Amniotic stem cell (primary cell): Measurements from ENCODE around the gene RAET1G.
A peak's percentile ranks its signal among the peaks of the same experiment; 100 is the strongest.
"Not testable (repeated sequence)": the region's sequence is repeated elsewhere in the genome, so short reads cannot be mapped to it uniquely, and the experiment has no call there.

ENCODE experiments used
- DNase-seq: peaks from one replicate; lab custom pipeline; 2025; lab: John Stamatoyannopoulos, UW

The RAET1G gene

DNA sequence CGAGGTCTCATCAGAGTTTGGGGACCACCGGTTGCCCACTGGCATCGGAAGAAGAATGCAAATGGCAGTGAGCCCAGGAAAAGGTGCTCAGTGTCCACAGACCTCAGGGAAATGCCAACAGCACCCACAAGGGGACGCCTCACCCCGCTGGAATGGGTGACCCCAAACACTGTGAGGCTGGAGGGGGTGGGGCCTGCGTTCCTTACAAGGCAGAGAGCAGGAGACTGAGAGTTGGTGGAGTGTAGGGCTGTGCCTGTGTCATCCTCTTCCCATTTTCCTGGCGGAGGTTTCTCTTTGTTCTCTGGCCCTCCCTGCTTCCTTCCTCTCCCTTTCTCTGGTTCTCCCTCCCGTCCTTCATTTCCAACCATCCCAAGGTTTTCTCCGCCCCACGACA lies 31.0 kb upstream of the RAET1G start:
- not testable (repeated sequence) for DNase-seq

DNA sequence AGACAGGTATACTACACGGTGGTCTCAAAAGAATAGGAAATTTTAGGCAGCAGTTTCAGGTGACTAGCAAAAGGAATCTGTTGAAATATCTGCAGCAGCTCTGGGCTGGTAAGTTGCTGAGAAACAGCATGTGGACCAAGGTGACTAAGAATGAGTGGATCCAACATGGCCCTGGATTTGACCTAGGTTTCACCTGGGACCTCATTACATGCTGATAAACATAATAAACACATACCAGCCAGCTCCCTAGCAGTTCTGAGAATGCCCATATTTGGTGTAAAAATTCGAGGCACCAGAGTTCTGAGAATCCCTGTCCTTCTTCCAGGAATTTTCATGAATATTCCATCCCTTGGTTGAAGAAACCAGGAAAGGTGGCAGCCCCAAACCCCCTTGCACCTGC lies 30.5 kb upstream of the RAET1G start:
- DNase-seq, result not testable (repeated sequence)

DNA sequence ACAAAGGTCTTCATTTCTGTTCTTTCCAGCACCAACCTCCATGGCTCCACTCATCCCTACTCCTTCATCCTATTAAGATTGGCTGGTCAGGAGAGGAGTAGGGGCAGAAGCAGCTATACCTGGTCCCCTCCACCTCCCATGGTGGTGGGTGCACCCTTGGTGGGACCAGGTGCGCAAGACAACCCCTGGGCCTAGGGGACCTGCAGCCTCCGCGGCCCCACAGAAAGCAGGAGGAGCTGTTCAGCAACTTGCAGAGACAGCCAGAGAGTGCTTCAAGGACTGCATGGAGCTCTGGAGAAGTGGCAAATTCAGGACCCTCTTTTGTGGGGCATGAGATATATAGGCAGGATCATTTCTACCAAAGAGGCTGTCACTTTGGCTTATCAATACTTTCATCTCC lies 28.7 kb upstream of the RAET1G start:
- DNase-seq, result no peak

- DNase-seq, result no peak
Measured at GRCh38 chr6:149951096-149951495, 28.2 kb upstream of the RAET1G start.

- no peak for DNase-seq
Measured at GRCh38 chr6:149950423-149950822, 27.5 kb upstream of the RAET1G start.

DNA sequence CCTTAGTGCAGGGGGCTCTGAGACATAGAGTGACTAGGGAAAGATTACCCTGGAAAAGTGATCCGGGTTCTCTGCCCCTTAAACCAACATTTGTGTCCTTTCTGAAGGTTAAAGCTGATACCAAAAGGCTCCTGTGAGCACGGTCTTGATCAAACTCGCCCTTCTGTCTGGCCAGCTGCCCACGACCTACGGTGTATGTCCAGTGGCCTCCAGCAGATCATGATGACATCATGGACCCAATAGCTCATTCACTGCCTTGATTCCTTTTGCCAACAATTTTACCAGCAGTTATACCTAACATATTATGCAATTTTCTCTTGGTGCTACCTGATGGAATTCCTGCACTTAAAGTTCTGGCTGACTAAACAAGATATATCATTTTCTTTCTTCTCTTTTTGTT lies 25.7 kb upstream of the RAET1G start:
- DNase-seq, result no peak

DNA sequence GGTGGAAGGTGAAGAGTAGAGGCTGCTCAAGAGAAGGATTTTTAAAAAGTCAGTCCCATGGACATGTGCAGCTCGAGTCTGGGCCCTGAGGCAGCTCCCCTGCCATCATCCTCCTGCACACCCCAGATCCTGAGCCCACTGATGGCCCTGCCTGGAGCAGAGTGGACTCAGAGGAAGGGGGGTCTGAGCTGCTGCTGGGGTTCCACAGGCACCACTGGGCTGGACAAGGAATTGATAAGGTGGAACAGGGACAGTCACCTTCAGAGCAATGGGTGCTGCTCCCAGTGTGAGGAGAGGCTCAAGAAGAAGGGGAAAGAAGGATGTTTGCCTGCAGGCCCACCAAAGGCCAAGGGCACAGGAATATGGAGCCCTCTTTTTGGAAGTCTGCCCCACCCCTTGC lies 25.1 kb upstream of the RAET1G start:
- no peak for DNase-seq

GRCh38 chr6:149947533-149947932 lies 24.6 kb upstream of the RAET1G start:
- DNase-seq, result not testable (repeated sequence)

- DNase-seq, result not testable (repeated sequence)
Measured at GRCh38 chr6:149946631-149947030, 23.7 kb upstream of the RAET1G start.

DNA sequence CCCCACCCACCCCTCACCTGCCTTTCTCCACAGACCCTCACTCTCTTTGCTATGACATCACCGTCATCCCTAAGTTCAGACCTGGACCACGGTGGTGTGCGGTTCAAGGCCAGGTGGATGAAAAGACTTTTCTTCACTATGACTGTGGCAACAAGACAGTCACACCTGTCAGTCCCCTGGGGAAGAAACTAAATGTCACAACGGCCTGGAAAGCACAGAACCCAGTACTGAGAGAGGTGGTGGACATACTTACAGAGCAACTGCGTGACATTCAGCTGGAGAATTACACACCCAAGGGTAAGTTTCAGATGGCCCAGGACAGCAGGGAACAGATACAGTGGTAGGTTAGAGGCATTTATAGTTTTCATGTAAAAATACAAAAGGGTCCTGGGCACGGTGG lies 22.4 kb upstream of the RAET1G start:
- DNase-seq, result not testable (repeated sequence)

- not testable (repeated sequence) for DNase-seq
Measured at GRCh38 chr6:149943321-149943720, 20.4 kb upstream of the RAET1G start.

GRCh38 chr6:149942461-149942829 lies 19.5 kb upstream of the RAET1G start:
- DNase-seq, result no peak

- DNase-seq, result peak; percentile 94
Measured at GRCh38 chr6:149941583-149942460, 18.9 kb upstream of the RAET1G start, which contains the start of gene ULBP2. Gene ULBP2, plus strand, starts transcription at chr6:149942014. Its CDS starts 59 bp downstream, at chr6:149942073.

DNA sequence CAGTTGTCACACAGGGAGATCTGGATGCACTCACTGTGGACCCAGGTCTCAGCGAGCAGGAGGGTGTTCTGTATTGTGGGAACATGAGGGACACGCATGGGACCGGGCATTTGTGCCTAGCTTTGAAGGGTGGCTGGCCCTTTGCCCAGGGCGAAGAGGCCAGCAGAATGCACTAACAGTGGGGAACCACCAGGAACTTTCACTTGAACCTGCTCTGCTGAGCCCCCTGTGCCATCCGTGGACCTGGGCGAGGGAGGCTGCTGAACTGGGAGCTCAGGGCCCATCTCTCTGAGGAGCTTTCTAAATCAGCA lies 17.7 kb upstream of the RAET1G start:
- no peak for DNase-seq

- DNase-seq, result no peak
Measured at GRCh38 chr6:149939909-149940671, 17.2 kb upstream of the RAET1G start.

GRCh38 chr6:149939356-149939648 lies 16.4 kb upstream of the RAET1G start:
- DNase-seq, result no peak

GRCh38 chr6:149938571-149939355 lies 15.8 kb upstream of the RAET1G start:
- no peak for DNase-seq

GRCh38 chr6:149938013-149938570 lies 15.2 kb upstream of the RAET1G start:
- not testable (repeated sequence) for DNase-seq

DNA sequence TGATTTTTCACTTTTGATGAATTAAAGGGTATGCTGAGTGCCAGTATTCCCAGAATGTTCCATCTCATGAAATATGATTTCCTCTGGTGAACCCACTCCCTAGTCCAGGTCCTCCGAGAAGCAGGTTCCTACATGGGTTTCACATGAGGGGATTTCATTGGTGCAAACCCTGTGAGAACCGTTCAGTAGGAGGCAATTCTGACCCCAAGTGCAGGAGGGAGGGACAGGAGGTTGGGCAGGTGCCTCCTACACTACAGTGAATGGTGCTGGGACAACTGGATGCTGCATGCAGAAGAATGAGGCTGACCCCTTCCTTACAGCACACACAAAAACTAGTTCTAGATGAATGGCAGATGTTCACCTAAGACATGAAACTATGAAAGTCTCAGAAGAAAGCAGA lies 13.8 kb upstream of the RAET1G start:
- no peak for DNase-seq

GRCh38 chr6:149935668-149936067 lies 12.7 kb upstream of the RAET1G start:
- DNase-seq, result no peak

GRCh38 chr6:149935246-149935645 lies 12.3 kb upstream of the RAET1G start:
- no peak for DNase-seq
